Ureter (tissue), 1 donor: ENCODE data around the gene MYO1D. TPM values are rescaled to one million over a fixed set of nuclear protein-coding genes. Genes with fewer than 3 reads are reported as not detected.

ENCODE experiments used
- DNase-seq: peaks from one replicate; pipeline ENCODE4 v3.0.0-alpha.2; 2020; ENCODE audit warnings: low spot score
- total RNA-seq: library from RNA; stranded (reverse); gene quantifications from one replicate; pipeline ENCODE4 v1.2.4, GENCODE V29; 2023
- donor health status: DM: yes; HTN: yes; CAD: no.

Gene MYO1D
- total RNA-seq, 1 donor from 2014 or later = 75.8 TPM

DNA sequence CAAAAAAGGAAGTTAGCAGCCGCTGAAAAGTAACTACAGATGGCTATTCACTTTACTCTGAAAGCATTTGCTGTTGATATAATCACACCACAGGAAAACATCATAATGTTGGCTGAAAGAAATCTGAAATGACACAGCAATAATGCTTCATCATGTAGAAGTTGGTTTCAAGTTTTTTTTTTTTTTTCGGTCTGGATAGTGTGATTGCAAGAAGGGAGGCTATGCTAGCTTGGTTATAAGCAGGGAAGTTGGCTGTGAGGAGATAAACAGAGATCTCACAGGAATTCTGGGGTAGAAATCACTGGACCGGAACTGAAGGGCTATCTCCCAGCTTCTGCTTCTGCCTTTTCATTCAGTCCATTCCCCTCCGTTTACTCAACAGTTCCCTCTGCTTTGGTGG, 57.9 kb downstream of the MYO1D start:
- DNase-seq = no peak

- DNase-seq = no peak
Observed at GRCh38 chr17:32815460-32815859, 61.5 kb downstream of the MYO1D start.

DNA sequence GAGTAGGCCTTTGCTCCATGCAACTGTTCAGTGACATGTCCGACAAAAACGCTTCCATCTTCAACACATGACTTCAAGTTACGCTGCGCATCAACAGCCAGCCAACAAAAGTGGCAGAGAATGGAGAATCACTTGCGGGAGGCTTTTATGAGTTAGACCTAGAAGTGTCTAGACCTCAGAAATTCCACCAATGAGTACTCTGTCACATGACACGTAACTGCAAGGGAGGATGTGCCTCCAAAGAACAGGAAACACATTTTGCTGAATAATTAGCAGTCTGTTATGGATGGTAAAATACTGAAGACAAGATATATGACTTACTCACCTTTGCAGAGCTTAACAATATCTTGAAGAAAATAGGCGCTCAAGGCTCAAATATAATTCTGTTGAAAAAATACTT, 62.1 kb downstream of the MYO1D start:
- no peak for DNase-seq

GRCh38 chr17:32813021-32813420, 63.9 kb downstream of the MYO1D start:
- DNase-seq = no peak

- no peak for DNase-seq
Observed at GRCh38 chr17:32810690-32811089, 66.2 kb downstream of the MYO1D start.

GRCh38 chr17:32807577-32807976, 69.3 kb downstream of the MYO1D start:
- no peak for DNase-seq

DNA sequence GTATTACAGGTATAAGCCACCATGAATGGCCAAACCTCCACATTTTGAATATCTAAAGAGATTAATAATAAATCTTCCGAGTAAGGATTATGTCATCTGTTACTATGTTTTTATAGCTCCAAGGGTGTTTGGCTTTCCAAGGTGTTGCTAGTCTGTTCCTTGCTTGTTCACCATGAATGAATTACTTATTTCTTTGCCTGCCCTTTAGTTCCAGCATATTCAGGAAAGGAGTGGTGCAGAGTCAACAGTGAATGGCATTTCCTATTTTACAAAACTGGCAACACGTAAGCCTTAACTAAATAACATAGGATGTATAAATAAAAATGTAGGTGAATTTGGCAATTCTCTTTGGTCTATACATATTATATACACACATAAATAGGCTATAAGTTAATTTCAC, 70.3 kb downstream of the MYO1D start:
- no peak for DNase-seq

- DNase-seq = no peak
Observed at GRCh38 chr17:32805029-32805976, 71.6 kb downstream of the MYO1D start.

DNA sequence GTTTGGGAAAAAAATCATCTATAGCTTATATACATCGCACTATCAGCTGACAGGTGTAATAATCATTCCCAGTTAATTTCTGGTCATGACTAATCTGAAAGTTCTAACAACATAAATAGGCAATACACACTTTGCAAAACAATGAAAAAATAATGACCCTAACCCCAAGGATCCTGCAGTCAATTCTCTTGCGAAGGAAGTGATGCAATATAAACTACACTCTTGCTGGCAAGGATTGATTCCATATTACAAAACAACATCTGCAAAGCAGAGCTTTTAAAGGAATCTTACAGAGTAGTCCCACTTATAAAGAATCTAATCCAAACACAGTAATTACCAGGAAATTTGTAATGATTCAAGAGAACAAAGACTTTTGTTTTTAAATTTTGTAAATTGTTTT, 73.4 kb downstream of the MYO1D start:
- no peak for DNase-seq

DNA sequence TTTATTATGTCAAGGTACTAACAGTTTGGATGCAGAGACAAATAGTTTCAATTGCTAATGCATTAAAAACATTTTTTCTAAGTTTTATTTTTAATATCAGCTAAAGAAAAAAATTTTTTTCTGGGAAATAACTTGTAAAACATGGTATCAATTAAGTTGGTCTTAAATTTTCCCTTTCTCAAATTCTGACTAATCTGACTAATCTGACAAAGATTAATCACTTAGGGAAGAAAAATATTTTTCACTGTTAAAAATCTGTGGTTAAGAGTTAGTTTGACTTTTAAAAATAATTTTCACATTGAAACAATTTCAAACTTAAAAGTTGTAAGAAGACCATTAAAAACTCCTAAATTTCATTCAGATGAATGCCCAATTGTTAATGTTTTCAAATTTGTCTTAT, 74.6 kb downstream of the MYO1D start:
- no peak for DNase-seq

DNA sequence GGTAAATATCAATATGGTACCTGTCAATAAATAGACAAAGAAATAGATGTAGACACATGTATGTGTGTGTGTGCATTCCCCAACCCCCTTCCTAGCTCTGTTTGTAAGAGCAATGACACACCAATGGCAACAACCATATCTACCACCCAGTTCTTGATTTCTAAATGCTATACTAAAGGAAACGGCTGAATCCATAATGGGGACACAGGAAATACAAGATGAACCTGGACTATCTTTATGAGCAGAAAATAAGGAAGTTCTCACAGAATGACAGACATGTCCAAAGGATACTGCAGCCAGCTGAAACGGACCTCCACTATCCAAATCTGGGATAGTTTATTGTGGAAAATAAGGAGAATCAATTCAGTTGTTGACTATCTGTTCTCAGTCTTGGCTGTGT, 75.3 kb downstream of the MYO1D start:
- no peak for DNase-seq

DNA sequence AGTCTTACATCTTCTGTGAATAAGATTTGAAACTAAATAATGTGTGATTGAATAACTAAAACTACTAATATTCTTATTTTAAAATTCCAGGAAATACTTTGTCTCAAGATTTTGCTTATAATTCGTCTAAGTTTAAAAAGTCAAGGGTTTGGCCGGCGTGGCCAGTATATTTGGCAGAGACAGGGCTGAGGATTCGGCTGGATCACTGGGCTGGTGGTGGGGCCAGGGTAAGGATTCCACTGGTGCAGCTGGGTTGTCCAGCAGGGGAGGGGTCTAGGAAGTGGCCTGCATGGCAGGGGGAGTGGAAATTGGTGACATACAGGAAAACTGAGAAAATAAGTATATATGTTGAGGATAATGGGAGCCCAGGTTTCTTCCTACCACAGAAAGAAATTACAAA, 75.7 kb downstream of the MYO1D start:
- DNase-seq = no peak

DNA sequence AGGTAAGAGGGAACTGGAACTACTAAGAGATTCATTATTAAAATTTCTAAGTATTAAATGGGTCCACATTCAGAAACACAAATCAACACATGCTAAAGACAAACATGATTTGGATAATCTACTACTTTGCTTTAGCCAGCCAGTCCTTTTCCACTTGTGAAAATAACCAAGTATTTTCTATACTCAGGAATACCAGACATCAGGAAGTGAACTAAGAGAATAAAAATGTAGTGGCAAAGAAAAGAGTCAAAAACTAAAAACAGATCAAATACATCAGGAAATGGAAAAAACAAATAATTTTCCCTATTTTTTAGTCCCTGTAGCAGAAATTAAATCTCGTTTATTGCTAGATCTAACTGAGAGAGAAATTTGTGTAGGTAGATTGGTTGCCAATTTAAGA, 78.0 kb downstream of the MYO1D start:
- no peak for DNase-seq

GRCh38 chr17:32795339-32795979, 81.5 kb downstream of the MYO1D start:
- no peak for DNase-seq

- DNase-seq = no peak
Observed at GRCh38 chr17:32794533-32795246, 82.2 kb downstream of the MYO1D start.

DNA sequence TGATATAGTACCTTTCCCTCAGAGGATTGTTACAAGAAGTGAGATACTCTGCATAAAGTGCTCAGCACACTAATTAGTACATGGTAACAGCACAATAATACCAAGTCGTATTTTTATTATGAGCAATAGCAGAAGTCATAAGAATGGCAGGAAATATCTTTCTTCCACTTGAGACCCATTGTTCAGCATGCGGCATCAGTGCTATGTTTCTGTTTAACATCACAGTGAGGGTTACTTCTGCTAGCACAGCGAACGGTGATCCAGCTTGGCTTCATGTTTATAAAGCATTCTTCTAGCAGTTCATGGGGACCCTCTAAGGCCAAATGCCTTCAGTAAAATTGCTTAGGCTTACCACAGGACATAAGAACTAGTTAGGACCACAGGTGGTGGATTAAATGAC, 83.1 kb downstream of the MYO1D start:
- DNase-seq = no peak

DNA sequence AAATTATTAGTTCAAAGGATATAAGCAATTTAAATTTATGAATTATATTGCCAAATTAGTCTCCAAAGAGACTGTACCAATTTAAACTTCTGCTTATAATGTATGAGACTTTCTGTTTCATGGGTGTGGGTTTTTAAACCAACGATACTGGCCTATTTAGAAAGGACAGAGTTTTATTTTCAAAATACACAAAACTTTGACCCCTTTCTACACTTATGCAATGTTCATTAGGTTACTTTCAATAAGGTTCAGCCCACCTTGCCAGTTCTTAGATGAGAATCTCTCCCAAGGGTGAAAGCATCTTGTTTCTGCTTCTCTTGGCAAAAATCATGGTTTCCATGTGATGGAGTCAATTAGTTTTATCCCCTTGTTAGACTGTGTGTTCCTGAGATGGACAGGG, 84.7 kb downstream of the MYO1D start:
- DNase-seq = no peak

GRCh38 chr17:32786169-32786568, 90.8 kb downstream of the MYO1D start:
- DNase-seq = no peak

GRCh38 chr17:32784113-32784512, 92.8 kb downstream of the MYO1D start:
- DNase-seq = no peak

- no peak for DNase-seq
Observed at GRCh38 chr17:32783602-32784001, 93.3 kb downstream of the MYO1D start.

- no peak for DNase-seq
Observed at GRCh38 chr17:32780721-32781120, 96.2 kb downstream of the MYO1D start.

- DNase-seq = no peak
Observed at GRCh38 chr17:32777922-32778321, 99.0 kb downstream of the MYO1D start.

- no peak for DNase-seq
Observed at GRCh38 chr17:32777436-32777835, 99.5 kb downstream of the MYO1D start.
